ENCODE data around the gene SAMD8. TPM values are rescaled to one million over a fixed set of nuclear protein-coding genes. Genes with fewer than 3 reads are reported as not detected.
A peak's percentile ranks its signal among the peaks of the same experiment; 100 is the strongest.

Gene SAMD8
- total and polyA plus RNA-seq, 2 experiments from 2014 or later = 10.7 to 29.2 TPM

- Histone ChIP-seq H3K4me2 (peak overlapping the region; percentile 47), H3K9me3 (ENCODE audit: low read depth) (no peaks in the 10 kb centered on the region), H3K79me2 (peaks cover 4% of the 10 kb centered on the region), H3K36me3 (replicated peaks; ENCODE audit: insufficient read depth, low read depth) (no peaks in the 10 kb centered on the region), H3K27ac (peak overlapping the region; percentile 40), H3K4me3 (no peak overlapping the region), H4K20me1 (ENCODE audit: insufficient read depth, poor library complexity, severe bottlenecking) (no peaks in the 10 kb centered on the region), H3K27me3 (no peaks in the 10 kb centered on the region), H2AFZ (no peak overlapping the region), H3K4me1 (ENCODE audit: insufficient read depth) (peaks cover 14% of the 10 kb centered on the region), H3K9me2 (replicated peaks; ENCODE audit: insufficient read depth) (no peaks in the 10 kb centered on the region)
- DNase-seq (ENCODE audit: low spot score) = no peak
- 39% methylated on average over 2 of the region's 2 CpGs for WGBS (ENCODE audit: low lambda C conversion rate, missing lambda C conversion rate)
- TF ChIP-seq EZH2 (IDR thresholded peaks at IDR 0.05; ENCODE audit: borderline replicate concordance) (no peak), EZH2phosphoT487 (IDR thresholded peaks at IDR 0.05; ENCODE audit: low read depth, severe bottlenecking, unreplicated experiment) (no peak), CTCF (IDR thresholded peaks at IDR 0.05; ENCODE audit: poor library complexity) (no peak)
These were observed 69.1 kb downstream of the SAMD8 start for GRCh38 chr10:75180592-75180991.

GRCh38 chr10:75181073-75181472 is 69.6 kb downstream of the SAMD8 start:
- H3K27ac ChIP-seq = peak overlapping the region; percentile 40

GRCh38 chr10:75186310-75186709 is 74.9 kb downstream of the SAMD8 start:
- WGBS (ENCODE audit: low lambda C conversion rate, missing lambda C conversion rate) = 86% methylated on average over 4 of the region's 4 CpGs
- no peak overlapping the region for H3K4me2 ChIP-seq
- H3K27me3 ChIP-seq = no peaks in the 10 kb centered on the region

More at GRCh38 chr10:75181073-75181472, 69.6 kb downstream of the SAMD8 start:
- Histone ChIP-seq H3K9me3 (ENCODE audit: low read depth) (no peaks in the 10 kb centered on the region), H3K4me1 (ENCODE audit: insufficient read depth) (peaks cover 14% of the 10 kb centered on the region), H4K20me1 (ENCODE audit: insufficient read depth, poor library complexity, severe bottlenecking) (no peaks in the 10 kb centered on the region), H3K79me2 (peaks cover 4% of the 10 kb centered on the region), H3K27me3 (no peaks in the 10 kb centered on the region), H3K36me3 (replicated peaks; ENCODE audit: insufficient read depth, low read depth) (no peaks in the 10 kb centered on the region), H2AFZ (no peak overlapping the region), H3K4me2 (peak overlapping the region; percentile 29), H3K4me3 (no peak overlapping the region), H3K9me2 (replicated peaks; ENCODE audit: insufficient read depth) (no peaks in the 10 kb centered on the region)
- TF ChIP-seq EZH2phosphoT487 (IDR thresholded peaks at IDR 0.05; ENCODE audit: low read depth, severe bottlenecking, unreplicated experiment) (no peak), EZH2 (IDR thresholded peaks at IDR 0.05; ENCODE audit: borderline replicate concordance) (no peak), CTCF (IDR thresholded peaks at IDR 0.05; ENCODE audit: poor library complexity) (no peak)
- WGBS (ENCODE audit: low lambda C conversion rate, missing lambda C conversion rate) = 94% methylated on average over 1 of the region's 1 CpG
- no peak for DNase-seq (ENCODE audit: low spot score)

More at GRCh38 chr10:75186310-75186709, 74.9 kb downstream of the SAMD8 start:
- Histone ChIP-seq H4K20me1 (ENCODE audit: insufficient read depth, poor library complexity, severe bottlenecking) (no peaks in the 10 kb centered on the region), H3K36me3 (replicated peaks; ENCODE audit: insufficient read depth, low read depth) (no peaks in the 10 kb centered on the region), H3K79me2 (peaks cover 4% of the 10 kb centered on the region), H3K9me2 (replicated peaks; ENCODE audit: insufficient read depth) (no peaks in the 10 kb centered on the region), H3K4me3 (no peak overlapping the region), H3K9me3 (ENCODE audit: low read depth) (no peaks in the 10 kb centered on the region), H3K27ac (no peak overlapping the region), H3K4me1 (ENCODE audit: insufficient read depth) (peaks cover 2% of the 10 kb centered on the region), H2AFZ (no peak overlapping the region)
- TF ChIP-seq EZH2 (IDR thresholded peaks at IDR 0.05; ENCODE audit: borderline replicate concordance) (no peak), CTCF (IDR thresholded peaks at IDR 0.05; ENCODE audit: poor library complexity) (no peak), EZH2phosphoT487 (IDR thresholded peaks at IDR 0.05; ENCODE audit: low read depth, severe bottlenecking, unreplicated experiment) (no peak)
- DNase-seq (ENCODE audit: low spot score) = no peak
